ENCODE measurements around the gene LSS. TPM values are rescaled to one million over a fixed set of nuclear protein-coding genes. Genes with fewer than 3 reads are reported as not detected.

Gene LSS
- total RNA-seq, 1 donor from 2014 or later: 83.2 TPM

DNA sequence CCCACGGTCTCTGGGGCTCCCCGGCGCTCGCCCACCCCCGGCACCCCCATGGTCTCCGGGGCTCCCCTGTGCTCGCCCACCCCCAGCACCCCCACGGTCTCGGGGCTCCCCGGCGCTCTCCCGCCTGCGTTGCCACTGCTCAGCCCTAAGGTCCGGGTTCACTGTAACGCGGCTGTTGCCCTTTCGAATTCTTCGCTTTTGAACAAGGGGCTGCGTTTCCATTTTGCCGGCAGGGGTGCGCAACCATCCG, 68.0 kb downstream of the LSS start:
- no peak overlapping the region for H3K9ac ChIP-seq (ENCODE audit: low read length)
- TF ChIP-seq, protein P1, sequence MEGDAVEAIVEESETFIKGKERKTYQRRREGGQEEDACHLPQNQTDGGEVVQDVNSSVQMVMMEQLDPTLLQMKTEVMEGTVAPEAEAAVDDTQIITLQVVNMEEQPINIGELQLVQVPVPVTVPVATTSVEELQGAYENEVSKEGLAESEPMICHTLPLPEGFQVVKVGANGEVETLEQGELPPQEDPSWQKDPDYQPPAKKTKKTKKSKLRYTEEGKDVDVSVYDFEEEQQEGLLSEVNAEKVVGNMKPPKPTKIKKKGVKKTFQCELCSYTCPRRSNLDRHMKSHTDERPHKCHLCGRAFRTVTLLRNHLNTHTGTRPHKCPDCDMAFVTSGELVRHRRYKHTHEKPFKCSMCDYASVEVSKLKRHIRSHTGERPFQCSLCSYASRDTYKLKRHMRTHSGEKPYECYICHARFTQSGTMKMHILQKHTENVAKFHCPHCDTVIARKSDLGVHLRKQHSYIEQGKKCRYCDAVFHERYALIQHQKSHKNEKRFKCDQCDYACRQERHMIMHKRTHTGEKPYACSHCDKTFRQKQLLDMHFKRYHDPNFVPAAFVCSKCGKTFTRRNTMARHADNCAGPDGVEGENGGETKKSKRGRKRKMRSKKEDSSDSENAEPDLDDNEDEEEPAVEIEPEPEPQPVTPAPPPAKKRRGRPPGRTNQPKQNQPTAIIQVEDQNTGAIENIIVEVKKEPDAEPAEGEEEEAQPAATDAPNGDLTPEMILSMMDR (IDR thresholded peaks at IDR 0.05; ENCODE audit: insufficient read depth, low read depth, low read length): no peak
- TF ChIP-seq EZH2 (IDR thresholded peaks at IDR 0.05; ENCODE audit: insufficient read depth, low read length): no peak
- H3K4me3 Mint-ChIP-seq (ENCODE audit: unreplicated experiment): no peak overlapping the region
- no peaks in the 10 kb centered on the region for H3K79me2 ChIP-seq (ENCODE audit: insufficient read depth, low read length)
- DNase-seq (ENCODE audit: low read depth): no peak
- no peaks in the 10 kb centered on the region for H3K36me3 ChIP-seq (ENCODE audit: insufficient read depth, low read length)
- H3K4me1 Mint-ChIP-seq (ENCODE audit: low read depth, unreplicated experiment): no peaks in the 10 kb centered on the region
- no peak overlapping the region for H3K4me2 ChIP-seq (ENCODE audit: low read length)
- H3K4me3 ChIP-seq (ENCODE audit: insufficient read depth, low read depth, low read length): no peak overlapping the region
- H3K36me3 Mint-ChIP-seq (ENCODE audit: low read depth, unreplicated experiment): peaks cover 13% of the 10 kb centered on the region
- no peaks in the 10 kb centered on the region for H4K20me1 ChIP-seq (ENCODE audit: insufficient read depth, low read length)
- H3K27me3 ChIP-seq (ENCODE audit: insufficient read depth, low read length): peaks cover 8% of the 10 kb centered on the region
- H3K27ac Mint-ChIP-seq (ENCODE audit: unreplicated experiment): no peak overlapping the region
- H3K9me3 ChIP-seq (ENCODE audit: insufficient read depth, low read depth, low read length): no peaks in the 10 kb centered on the region
- H2AFZ ChIP-seq (ENCODE audit: low read depth, low read length): no peak overlapping the region
- H3K9me3 Mint-ChIP-seq (ENCODE audit: unreplicated experiment): peaks cover 4% of the 10 kb centered on the region
- FAIRE-seq: no peak
- no peaks in the 10 kb centered on the region for H3K4me1 ChIP-seq (ENCODE audit: insufficient read depth, low read length)
- H3K27ac ChIP-seq (ENCODE audit: low read depth, low read length): no peak overlapping the region
- H3K27me3 Mint-ChIP-seq (ENCODE audit: low read depth, unreplicated experiment): no peaks in the 10 kb centered on the region

DNA sequence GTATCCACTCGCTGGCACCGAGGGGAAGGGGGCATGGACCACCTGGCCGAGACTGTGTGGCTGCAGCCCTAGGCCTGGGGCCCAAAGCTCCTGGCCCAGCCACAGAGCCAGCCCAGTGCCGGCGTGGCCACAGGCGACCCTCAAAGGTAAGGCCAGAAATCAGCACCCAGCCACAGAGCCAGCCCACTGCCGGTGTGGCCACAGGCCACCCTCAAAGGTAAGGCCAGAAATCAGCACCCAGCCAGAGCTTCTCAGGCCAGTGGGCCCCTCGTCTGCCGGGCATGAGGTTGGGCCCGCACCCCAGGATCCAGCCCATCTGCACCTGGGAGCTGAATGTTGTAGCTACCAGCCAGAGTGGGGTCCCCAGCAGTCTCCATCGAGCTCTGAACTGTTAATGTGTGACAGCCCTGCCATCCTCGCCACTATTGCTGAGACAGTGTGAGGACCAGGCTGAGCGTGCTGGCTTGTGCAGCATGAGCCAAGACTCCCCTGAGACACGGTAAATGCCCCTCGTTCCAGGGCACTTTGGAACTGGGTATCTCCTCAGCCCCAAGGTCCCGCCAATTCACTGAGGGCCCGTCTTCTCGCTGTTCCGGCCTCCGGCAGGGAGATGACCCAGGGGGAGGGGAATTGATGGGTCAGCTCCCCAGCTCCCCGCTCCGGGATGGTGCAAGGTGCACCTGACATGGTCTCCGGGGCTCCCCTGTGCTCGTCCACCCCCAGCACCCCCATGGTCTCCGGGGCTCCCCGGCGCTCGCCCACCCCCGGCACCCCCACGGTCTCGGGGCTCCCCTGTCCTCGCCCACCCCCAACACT, 68.5 kb downstream of the LSS start:
- H3K27ac Mint-ChIP-seq (ENCODE audit: unreplicated experiment): no peak overlapping the region
- peaks cover 3% of the 10 kb centered on the region for H3K9me3 Mint-ChIP-seq (ENCODE audit: unreplicated experiment)
- DNase-seq (ENCODE audit: low read depth): no peak

DNA sequence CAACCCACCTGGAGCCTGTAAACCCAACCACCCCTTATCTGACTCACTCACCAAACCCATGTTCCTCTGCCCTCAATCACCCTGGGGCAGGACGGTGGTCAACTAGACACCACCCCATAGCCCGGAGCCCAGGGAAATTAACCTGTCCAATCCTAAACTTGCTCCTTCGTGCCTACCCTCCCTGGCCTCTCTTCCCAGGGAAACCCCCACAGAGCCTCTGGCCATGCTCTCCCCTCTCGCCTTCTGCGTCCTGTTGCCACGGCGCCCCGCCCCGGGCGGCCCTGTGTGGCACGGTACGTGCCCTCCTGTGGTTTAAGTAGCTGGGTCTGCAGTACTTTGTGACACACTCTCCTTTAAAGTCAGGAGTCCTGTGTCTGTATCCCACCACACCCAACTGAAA, 69.2 kb downstream of the LSS start:
- FAIRE-seq: no peak

More for the DNA sequence above, 68.5 kb downstream of the LSS start:
- Mint-ChIP-seq H3K4me1 (ENCODE audit: low read depth, unreplicated experiment) (no peaks in the 10 kb centered on the region), H3K4me3 (ENCODE audit: unreplicated experiment) (no peak overlapping the region), H3K27me3 (ENCODE audit: low read depth, unreplicated experiment) (no peaks in the 10 kb centered on the region), H3K36me3 (ENCODE audit: low read depth, unreplicated experiment) (peaks cover 11% of the 10 kb centered on the region)
- no peak for FAIRE-seq
- Histone ChIP-seq H3K4me1 (ENCODE audit: insufficient read depth, low read length) (no peaks in the 10 kb centered on the region), H3K27ac (ENCODE audit: low read depth, low read length) (no peak overlapping the region), H3K4me3 (ENCODE audit: insufficient read depth, low read depth, low read length) (no peak overlapping the region), H3K79me2 (ENCODE audit: insufficient read depth, low read length) (no peaks in the 10 kb centered on the region), H4K20me1 (ENCODE audit: insufficient read depth, low read length) (no peaks in the 10 kb centered on the region), H3K4me2 (ENCODE audit: low read length) (no peak overlapping the region), H3K36me3 (ENCODE audit: insufficient read depth, low read length) (no peaks in the 10 kb centered on the region), H3K9ac (ENCODE audit: low read length) (no peak overlapping the region), H2AFZ (ENCODE audit: low read depth, low read length) (no peak overlapping the region), H3K27me3 (ENCODE audit: insufficient read depth, low read length) (peaks cover 8% of the 10 kb centered on the region), H3K9me3 (ENCODE audit: insufficient read depth, low read depth, low read length) (no peaks in the 10 kb centered on the region)
- no peak for TF ChIP-seq EZH2 (IDR thresholded peaks at IDR 0.05; ENCODE audit: insufficient read depth, low read length)
- TF ChIP-seq, protein P1 (IDR thresholded peaks at IDR 0.05; ENCODE audit: insufficient read depth, low read depth, low read length): no peak

More for the DNA sequence above, 69.2 kb downstream of the LSS start:
- Histone ChIP-seq H2AFZ (ENCODE audit: low read depth, low read length) (no peak overlapping the region), H3K9me3 (ENCODE audit: insufficient read depth, low read depth, low read length) (no peaks in the 10 kb centered on the region), H3K27ac (ENCODE audit: low read depth, low read length) (no peak overlapping the region), H3K4me3 (ENCODE audit: insufficient read depth, low read depth, low read length) (no peak overlapping the region), H3K9ac (ENCODE audit: low read length) (no peak overlapping the region), H4K20me1 (ENCODE audit: insufficient read depth, low read length) (no peaks in the 10 kb centered on the region), H3K4me1 (ENCODE audit: insufficient read depth, low read length) (no peaks in the 10 kb centered on the region), H3K36me3 (ENCODE audit: insufficient read depth, low read length) (no peaks in the 10 kb centered on the region), H3K27me3 (ENCODE audit: insufficient read depth, low read length) (peaks cover 8% of the 10 kb centered on the region), H3K79me2 (ENCODE audit: insufficient read depth, low read length) (no peaks in the 10 kb centered on the region), H3K4me2 (ENCODE audit: low read length) (no peak overlapping the region)
- Mint-ChIP-seq H3K27me3 (ENCODE audit: low read depth, unreplicated experiment) (no peaks in the 10 kb centered on the region), H3K4me1 (ENCODE audit: low read depth, unreplicated experiment) (no peaks in the 10 kb centered on the region), H3K27ac (ENCODE audit: unreplicated experiment) (peak overlapping the region; percentile 18), H3K36me3 (ENCODE audit: low read depth, unreplicated experiment) (peaks cover 11% of the 10 kb centered on the region), H3K9me3 (ENCODE audit: unreplicated experiment) (peaks cover 3% of the 10 kb centered on the region), H3K4me3 (ENCODE audit: unreplicated experiment) (no peak overlapping the region)
- DNase-seq (ENCODE audit: low read depth): no peak
- TF ChIP-seq, protein P1 (IDR thresholded peaks at IDR 0.05; ENCODE audit: insufficient read depth, low read depth, low read length): no peak
- no peak for TF ChIP-seq EZH2 (IDR thresholded peaks at IDR 0.05; ENCODE audit: insufficient read depth, low read length)

Measured in astrocyte (in vitro differentiated cells and primary cell).